Stomach (tissue), 4 donors: ENCODE measurements around the gene ACSBG1.

Experiments
- CTCF ChIP-seq, 7 experiments: fragments of 450-650 bp in 4 of 7; fragments of 200-600 bp in 3 of 7; sonication (generic) in 3 of 7; IDR thresholded peaks; one replicate each; pipeline ENCODE4 v1.5.1; 2016 to 2019; ENCODE audit warnings: antibody characterized with exemption in 7 of 7, control low read depth in 2 of 7, mild to moderate bottlenecking in 1 of 7
- EP300 ChIP-seq: sonication (generic); formaldehyde crosslinking; IDR thresholded peaks from one replicate; pipeline ENCODE4 v1.6.1; 2017; ENCODE audit warnings: antibody characterized with exemption
- POLR2A ChIP-seq, 4 donors: fragments of 450-650 bp; IDR thresholded peaks; one replicate each; pipeline ENCODE4 v1.6.1; 2016; ENCODE audit warnings: antibody characterized with exemption in 4 of 4, control low read depth in 2 of 4, mild to moderate bottlenecking in 1 of 4, moderate library complexity in 1 of 4
- POLR2AphosphoS5 ChIP-seq, 3 donors: sonication (generic); formaldehyde crosslinking; IDR thresholded peaks; one replicate each; pipeline ENCODE4 v1.6.1; 2016; ENCODE audit warnings: antibody characterized with exemption in 3 of 3

GRCh38 chr15:78207110-78207458 lies 27.3 kb downstream of the ACSBG1 start:
- TF ChIP-seq CTCF (IDR thresholded peaks at IDR 0.05) (no peak), POLR2A (IDR thresholded peaks at IDR 0.05) (no peak), POLR2AphosphoS5 (IDR thresholded peaks at IDR 0.05) (no peak), EP300 (no peak)
